Mesendoderm (in vitro differentiated cells): ENCODE measurements around the gene CEP57L1.
A peak's percentile ranks its signal among the peaks of the same experiment; 100 is the strongest.

Experiments used
- DNase-seq: peaks from one replicate; pipeline ENCODE4 v3.0.0; 2013
- H2AK5ac ChIP-seq: 2 replicates; pipeline ENCODE4 v1.6.1; 2013; ENCODE audit warnings: low read length, inconsistent platforms
- H2BK120ac ChIP-seq: 2 replicates; pipeline ENCODE4 v1.6.1; 2013; ENCODE audit warnings: low read depth, mild to moderate bottlenecking, low read length, moderate library complexity, mixed read lengths
- H2BK15ac ChIP-seq: replicated peaks from 2 replicates; pipeline ENCODE4 v1.6.1; 2013; ENCODE audit warnings: low read depth, mild to moderate bottlenecking, moderate library complexity
- H2BK5ac ChIP-seq: 2 replicates; pipeline ENCODE4 v1.6.1; 2013; ENCODE audit warnings: low read length, inconsistent platforms
- H3K18ac ChIP-seq: 2 replicates; pipeline ENCODE4 v1.6.1; 2013; ENCODE audit warnings: mild to moderate bottlenecking, low read length, mixed read lengths
- H3K23ac ChIP-seq: one replicate; pipeline ENCODE4 v1.6.1; 2013; ENCODE audit warnings: low read length
- H3K27ac ChIP-seq: 2 replicates; pipeline ENCODE4 v1.5.1; 2013; ENCODE audit warnings: low read depth, mild to moderate bottlenecking, inconsistent platforms, low read length, moderate library complexity
- H3K27me3 ChIP-seq: 2 replicates; pipeline ENCODE4 v1.6.1; 2013; ENCODE audit warnings: low read length, control low read depth, mild to moderate bottlenecking, inconsistent platforms; ENCODE audit not compliant: insufficient read depth, poor library complexity
- H3K36me3 ChIP-seq: 2 replicates; pipeline ENCODE4 v1.6.1; 2013; ENCODE audit warnings: low read length, inconsistent platforms; ENCODE audit not compliant: control insufficient read depth, insufficient read depth
- H3K4ac ChIP-seq: one replicate; pipeline ENCODE4 v1.6.1; 2013; ENCODE audit warnings: low read depth, mild to moderate bottlenecking, low read length, moderate library complexity
- H3K4me1 ChIP-seq: 2 replicates; pipeline ENCODE4 v1.6.1; 2013; ENCODE audit warnings: low read depth, low read length, inconsistent platforms; ENCODE audit not compliant: control insufficient read depth
- H3K4me2 ChIP-seq: 2 replicates; pipeline ENCODE4 v1.6.1; 2013; ENCODE audit warnings: low read length
- H3K4me3 ChIP-seq: 2 replicates; pipeline ENCODE4 v1.5.1; 2013; ENCODE audit warnings: mild to moderate bottlenecking, low read length
- H3K56ac ChIP-seq: one replicate; pipeline ENCODE4 v1.6.1; 2013; ENCODE audit warnings: low read length
- H3K79me1 ChIP-seq: 2 replicates; pipeline ENCODE4 v1.6.1; 2013; ENCODE audit warnings: low read length, inconsistent platforms
- H3K79me2 ChIP-seq: 2 replicates; pipeline ENCODE4 v1.6.1; 2013; ENCODE audit warnings: mild to moderate bottlenecking, low read length; ENCODE audit not compliant: control insufficient read depth, insufficient read depth
- H3K9ac ChIP-seq: 2 replicates; pipeline ENCODE4 v1.6.1; 2013; ENCODE audit warnings: low read length, inconsistent platforms
- H4K5ac ChIP-seq: one replicate; pipeline ENCODE4 v1.6.1; 2013; ENCODE audit warnings: low read length
- H4K8ac ChIP-seq: one replicate; pipeline ENCODE4 v1.6.1; 2013; ENCODE audit warnings: low read depth, mild to moderate bottlenecking, control low read depth, low read length, moderate library complexity
- WGBS: extraction: QIAGEN DNeasy Blood & Tissue Kit; methylation state at CpG from one replicate; pipeline ENCODE4 v1.1.7; 2013; ENCODE audit warnings: low lambda C conversion rate, missing lambda C conversion rate; ENCODE audit not compliant: insufficient coverage; ENCODE audit errors: extremely low coverage; 5-methylcytosine and 5-hydroxymethylcytosine counted together

CEP57L1 gene

GRCh38 chr6:109051301-109052017 lies 43.8 kb upstream of the CEP57L1 start:
- no peak overlapping the region for H3K56ac ChIP-seq
- H3K27me3 ChIP-seq, result no peaks in the 10 kb centered on the region
- no peak overlapping the region for H3K4ac ChIP-seq
- no peaks in the 10 kb centered on the region for H3K36me3 ChIP-seq
- H4K8ac ChIP-seq, result no peak overlapping the region
- no peak overlapping the region for H2BK5ac ChIP-seq
- no peak overlapping the region for H3K4me2 ChIP-seq
- no peaks in the 10 kb centered on the region for H3K79me2 ChIP-seq
- H3K79me1 ChIP-seq, result no peaks in the 10 kb centered on the region
- WGBS, result no CpG with 5 or more reads among the region's 1 CpG
- H3K18ac ChIP-seq, result no peak overlapping the region
- no peak overlapping the region for H3K9ac ChIP-seq
- H2AK5ac ChIP-seq, result no peak overlapping the region
- H4K5ac ChIP-seq, result no peak overlapping the region
- H3K4me1 ChIP-seq, result peaks cover 3% of the 10 kb centered on the region
- no peak overlapping the region for H3K27ac ChIP-seq
- peak; percentile 25 for DNase-seq
- no peak overlapping the region for H2BK15ac ChIP-seq
- no peak overlapping the region for H2BK120ac ChIP-seq
- H3K23ac ChIP-seq, result no peak overlapping the region
- H3K4me3 ChIP-seq, result no peak overlapping the region

- Histone ChIP-seq H3K79me2 (no peaks in the 10 kb centered on the region), H3K27me3 (no peaks in the 10 kb centered on the region), H3K4ac (no peak overlapping the region), H3K36me3 (no peaks in the 10 kb centered on the region), H2BK120ac (no peak overlapping the region), H2AK5ac (no peak overlapping the region), H4K8ac (no peak overlapping the region), H3K18ac (no peak overlapping the region), H2BK5ac (no peak overlapping the region), H3K27ac (no peak overlapping the region), H3K9ac (no peak overlapping the region), H2BK15ac (no peak overlapping the region), H3K23ac (no peak overlapping the region), H3K4me1 (peaks cover 3% of the 10 kb centered on the region), H4K5ac (no peak overlapping the region), H3K56ac (no peak overlapping the region), H3K4me3 (no peak overlapping the region), H3K79me1 (no peaks in the 10 kb centered on the region), H3K4me2 (no peak overlapping the region)
- no peak for DNase-seq
These were observed 43.2 kb upstream of the CEP57L1 start for GRCh38 chr6:109052018-109052651.

- H3K4me2 ChIP-seq, result no peak overlapping the region
- H3K27ac ChIP-seq, result no peak overlapping the region
- no peaks in the 10 kb centered on the region for H3K27me3 ChIP-seq
- no peak overlapping the region for H2BK5ac ChIP-seq
- no peak overlapping the region for H3K18ac ChIP-seq
- no peak overlapping the region for H3K56ac ChIP-seq
- H3K79me2 ChIP-seq, result no peaks in the 10 kb centered on the region
- no peaks in the 10 kb centered on the region for H3K79me1 ChIP-seq
- DNase-seq, result no peak
- no peak overlapping the region for H3K4ac ChIP-seq
- no peak overlapping the region for H4K8ac ChIP-seq
- H3K9ac ChIP-seq, result no peak overlapping the region
- H3K23ac ChIP-seq, result no peak overlapping the region
- no peak overlapping the region for H4K5ac ChIP-seq
- H3K4me3 ChIP-seq, result no peak overlapping the region
- no peak overlapping the region for H2BK15ac ChIP-seq
- H3K36me3 ChIP-seq, result no peaks in the 10 kb centered on the region
- H3K4me1 ChIP-seq, result peaks cover 3% of the 10 kb centered on the region
- WGBS, result no CpG with 5 or more reads among the region's 4 CpGs
- no peak overlapping the region for H2AK5ac ChIP-seq
- no peak overlapping the region for H2BK120ac ChIP-seq
These were observed 42.5 kb upstream of the CEP57L1 start for GRCh38 chr6:109052852-109053251.

- Histone ChIP-seq H2BK15ac (no peak overlapping the region), H3K9ac (no peak overlapping the region), H3K4ac (no peak overlapping the region), H4K5ac (no peak overlapping the region), H3K23ac (no peak overlapping the region), H3K56ac (no peak overlapping the region), H3K79me1 (no peaks in the 10 kb centered on the region), H2AK5ac (no peak overlapping the region), H3K18ac (no peak overlapping the region), H3K79me2 (no peaks in the 10 kb centered on the region), H4K8ac (no peak overlapping the region), H2BK120ac (no peak overlapping the region), H2BK5ac (no peak overlapping the region), H3K4me1 (peaks cover 3% of the 10 kb centered on the region), H3K4me3 (no peak overlapping the region), H3K4me2 (no peak overlapping the region), H3K27ac (no peak overlapping the region), H3K27me3 (no peaks in the 10 kb centered on the region), H3K36me3 (no peaks in the 10 kb centered on the region)
- no CpG with 5 or more reads among the region's 2 CpGs for WGBS
- peak; percentile 40 for DNase-seq
These were observed 42.0 kb upstream of the CEP57L1 start for GRCh38 chr6:109053336-109053735.

- DNase-seq, result no peak
- Histone ChIP-seq H3K18ac (no peak overlapping the region), H2BK120ac (no peak overlapping the region), H3K36me3 (no peaks in the 10 kb centered on the region), H3K79me1 (no peaks in the 10 kb centered on the region), H3K4me2 (no peak overlapping the region), H4K5ac (no peak overlapping the region), H3K79me2 (no peaks in the 10 kb centered on the region), H3K4ac (no peak overlapping the region), H3K27ac (no peak overlapping the region), H3K4me1 (peaks cover 3% of the 10 kb centered on the region), H2BK5ac (no peak overlapping the region), H2BK15ac (no peak overlapping the region), H2AK5ac (no peak overlapping the region), H3K27me3 (no peaks in the 10 kb centered on the region), H3K23ac (no peak overlapping the region), H3K56ac (no peak overlapping the region), H3K4me3 (no peak overlapping the region), H3K9ac (no peak overlapping the region), H4K8ac (no peak overlapping the region)
- no CpG with 5 or more reads among the region's 1 CpG for WGBS
These were observed 39.5 kb upstream of the CEP57L1 start for GRCh38 chr6:109055771-109056235.

GRCh38 chr6:109056661-109057060 lies 38.6 kb upstream of the CEP57L1 start:
- H3K56ac ChIP-seq, result no peak overlapping the region
- DNase-seq, result no peak
- H3K27ac ChIP-seq, result no peak overlapping the region
- H3K79me2 ChIP-seq, result no peaks in the 10 kb centered on the region
- peaks cover 3% of the 10 kb centered on the region for H3K4me1 ChIP-seq
- H3K36me3 ChIP-seq, result no peaks in the 10 kb centered on the region
- no peaks in the 10 kb centered on the region for H3K27me3 ChIP-seq
- H2BK120ac ChIP-seq, result no peak overlapping the region
- no peak overlapping the region for H3K9ac ChIP-seq
- H3K4me2 ChIP-seq, result no peak overlapping the region
- H2AK5ac ChIP-seq, result no peak overlapping the region
- H4K8ac ChIP-seq, result no peak overlapping the region
- no peak overlapping the region for H3K4ac ChIP-seq
- H2BK5ac ChIP-seq, result no peak overlapping the region
- H3K18ac ChIP-seq, result no peak overlapping the region
- H3K23ac ChIP-seq, result no peak overlapping the region
- no peak overlapping the region for H4K5ac ChIP-seq
- no peak overlapping the region for H3K4me3 ChIP-seq
- H2BK15ac ChIP-seq, result no peak overlapping the region
- no peaks in the 10 kb centered on the region for H3K79me1 ChIP-seq
